Measurements from ENCODE around the gene MC1R.
"Not testable (repeated sequence)": the region's sequence is repeated elsewhere in the genome, so short reads cannot be mapped to it uniquely, and the experiment has no call there.

GRCh38 chr16:89968074-89968473, 49.4 kb downstream of the MC1R start:
- TF ChIP-seq, protein P1, sequence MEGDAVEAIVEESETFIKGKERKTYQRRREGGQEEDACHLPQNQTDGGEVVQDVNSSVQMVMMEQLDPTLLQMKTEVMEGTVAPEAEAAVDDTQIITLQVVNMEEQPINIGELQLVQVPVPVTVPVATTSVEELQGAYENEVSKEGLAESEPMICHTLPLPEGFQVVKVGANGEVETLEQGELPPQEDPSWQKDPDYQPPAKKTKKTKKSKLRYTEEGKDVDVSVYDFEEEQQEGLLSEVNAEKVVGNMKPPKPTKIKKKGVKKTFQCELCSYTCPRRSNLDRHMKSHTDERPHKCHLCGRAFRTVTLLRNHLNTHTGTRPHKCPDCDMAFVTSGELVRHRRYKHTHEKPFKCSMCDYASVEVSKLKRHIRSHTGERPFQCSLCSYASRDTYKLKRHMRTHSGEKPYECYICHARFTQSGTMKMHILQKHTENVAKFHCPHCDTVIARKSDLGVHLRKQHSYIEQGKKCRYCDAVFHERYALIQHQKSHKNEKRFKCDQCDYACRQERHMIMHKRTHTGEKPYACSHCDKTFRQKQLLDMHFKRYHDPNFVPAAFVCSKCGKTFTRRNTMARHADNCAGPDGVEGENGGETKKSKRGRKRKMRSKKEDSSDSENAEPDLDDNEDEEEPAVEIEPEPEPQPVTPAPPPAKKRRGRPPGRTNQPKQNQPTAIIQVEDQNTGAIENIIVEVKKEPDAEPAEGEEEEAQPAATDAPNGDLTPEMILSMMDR (IDR thresholded peaks at IDR 0.05) = not testable (repeated sequence)
- TF ChIP-seq POLR2A (IDR thresholded peaks at IDR 0.05) = not testable (repeated sequence)

Measured in uterus (tissue), 2 donors.